IMR-90 (cell line): ENCODE measurements around the gene UNC5A. TPM values are rescaled to one million over a fixed set of nuclear protein-coding genes. Genes with fewer than 3 reads are reported as not detected.

ENCODE experiments used
- ATAC-seq: fragments of 200-7000 bp; cut with Tn5 transposase; 2 replicates; pipeline ENCODE4 v1.9.1; 2020; ENCODE audit warnings: low read depth, mild to moderate bottlenecking, moderate library complexity
- BruUV-seq: library from RNA; stranded (reverse); fragments of 400-500 nt; replicated peaks from 2 replicates; lab custom pipeline; 2021; lab: Mats Ljungman, UMichigan
- CTCF ChIA-PET: fragments of 300-600 bp; formaldehyde crosslinking; extraction: SDS; loops from one replicate; lab custom pipeline; 2021; ENCODE audit warnings: antibody characterized with exemption; lab: Yijun Ruan, JAX
- POLR2A ChIA-PET: fragments of 300-600 bp; sonication (Branson Sonifier 250); formaldehyde crosslinking; loops from one replicate; lab custom pipeline; 2022; ENCODE audit warnings: antibody characterized with exemption; ENCODE audit not compliant: unreplicated experiment; lab: Charles Lee
- DNase-seq: peaks from one replicate; pipeline ENCODE4 v3.0.0; 2013
- H2AFZ ChIP-seq: replicated peaks from 2 replicates; pipeline ENCODE3; 2013; ENCODE audit warnings: low read length, mild to moderate bottlenecking; ENCODE audit not compliant: poor library complexity
- H2AK5ac ChIP-seq: 2 replicates; pipeline ENCODE4 v1.6.1; 2013; ENCODE audit warnings: low read depth, low read length, inconsistent platforms
- H2AK9ac ChIP-seq: replicated peaks from 2 replicates; pipeline ENCODE3; 2013; ENCODE audit warnings: mild to moderate bottlenecking, low read depth, low read length, moderate library complexity; ENCODE audit not compliant: poor library complexity
- H2BK120ac ChIP-seq: 2 replicates; pipeline ENCODE4 v1.6.1; 2013; ENCODE audit warnings: low read depth, low read length, inconsistent platforms
- H2BK15ac ChIP-seq: 3 replicates; pipeline ENCODE4 v1.6.1; 2013; ENCODE audit warnings: low read depth, low read length, inconsistent platforms
- H2BK20ac ChIP-seq: 2 replicates; pipeline ENCODE4 v1.6.1; 2013; ENCODE audit warnings: low read depth, mild to moderate bottlenecking, inconsistent platforms, low read length, moderate library complexity
- H2BK5ac ChIP-seq: 2 replicates; pipeline ENCODE4 v1.6.1; 2013; ENCODE audit warnings: mild to moderate bottlenecking, low read depth, low read length, inconsistent platforms; ENCODE audit not compliant: poor library complexity, severe bottlenecking
- H3K14ac ChIP-seq: replicated peaks from 2 replicates; pipeline ENCODE4 v1.6.1; 2013; ENCODE audit warnings: low read depth, low read length, inconsistent platforms
- H3K18ac ChIP-seq: 2 replicates; pipeline ENCODE4 v1.6.1; 2013; ENCODE audit warnings: low read depth, low read length, control low read depth
- H3K23ac ChIP-seq: 2 replicates; pipeline ENCODE4 v1.6.1; 2013; ENCODE audit warnings: low read depth, low read length, inconsistent platforms
- H3K27ac ChIP-seq: 2 replicates; pipeline ENCODE4 v1.5.1; 2013; ENCODE audit warnings: mild to moderate bottlenecking, control low read depth, low read length; ENCODE audit not compliant: insufficient read depth
- H3K27me3 ChIP-seq: 2 replicates; pipeline ENCODE4 v1.6.1; 2013; ENCODE audit warnings: low read length; ENCODE audit not compliant: control insufficient read depth, insufficient read depth
- H3K36me3 ChIP-seq: 2 replicates; pipeline ENCODE4 v1.6.1; 2013; ENCODE audit warnings: low read length, mixed read lengths; ENCODE audit not compliant: control insufficient read depth, insufficient read depth
- H3K4ac ChIP-seq: 2 replicates; pipeline ENCODE4 v1.6.1; 2013; ENCODE audit warnings: low read depth, low read length, inconsistent platforms
- H3K4me1 ChIP-seq: 2 replicates; pipeline ENCODE4 v1.6.1; 2013; ENCODE audit warnings: low read length, mixed read lengths; ENCODE audit not compliant: control insufficient read depth, insufficient read depth
- H3K4me2 ChIP-seq: 2 replicates; pipeline ENCODE4 v1.6.1; 2013; ENCODE audit warnings: low read depth, mild to moderate bottlenecking, control low read depth, low read length, moderate library complexity
- H3K4me3 ChIP-seq: 2 replicates; pipeline ENCODE4 v1.5.1; 2013; ENCODE audit warnings: low read depth, mild to moderate bottlenecking, control low read depth, low read length, moderate library complexity; ENCODE audit not compliant: insufficient read depth
- H3K56ac ChIP-seq: 2 replicates; pipeline ENCODE4 v1.6.1; 2013; ENCODE audit warnings: low read length, inconsistent platforms; ENCODE audit not compliant: insufficient read depth; ENCODE audit errors: extremely low read depth
- H3K79me1 ChIP-seq, 2 experiments: 2 replicates each; pipeline ENCODE4 v1.6.1; 2013; ENCODE audit warnings: low read length in 2 of 2, inconsistent platforms in 1 of 2, low read depth in 1 of 2
- H3K9ac ChIP-seq: 2 replicates; pipeline ENCODE4 v1.6.1; 2013; ENCODE audit warnings: low read depth, low read length, control low read depth
- H3K9me1 ChIP-seq: 2 replicates; pipeline ENCODE4 v1.6.1; 2013; ENCODE audit warnings: low read length, inconsistent platforms; ENCODE audit not compliant: insufficient read depth
- H3K9me3 ChIP-seq: 2 replicates; pipeline ENCODE4 v1.6.1; 2013; ENCODE audit warnings: low read length; ENCODE audit not compliant: control insufficient read depth, insufficient read depth
- H4K20me1 ChIP-seq: 2 replicates; pipeline ENCODE4 v1.6.1; 2013; ENCODE audit warnings: low read length, inconsistent platforms; ENCODE audit not compliant: insufficient read depth
- H4K5ac ChIP-seq: 2 replicates; pipeline ENCODE4 v1.6.1; 2013; ENCODE audit warnings: mild to moderate bottlenecking, low read depth, low read length, control low read depth
- H4K8ac ChIP-seq, 2 experiments: 2 replicates each; pipeline ENCODE4 v1.6.1; 2013; ENCODE audit warnings: low read depth in 2 of 2, low read length in 2 of 2, control low read depth in 1 of 2, inconsistent platforms in 1 of 2
- H4K91ac ChIP-seq: 2 replicates; pipeline ENCODE4 v1.6.1; 2013; ENCODE audit warnings: low read depth, low read length, inconsistent platforms; ENCODE audit not compliant: insufficient read depth
- BHLHE40 ChIP-seq: fragments of 150-350 bp; IDR thresholded peaks from 2 replicates; pipeline ENCODE4 v1.6.1; 2016; ENCODE audit warnings: mild to moderate bottlenecking, low read depth, low read length
- CEBPB ChIP-seq: IDR thresholded peaks from 2 replicates; pipeline ENCODE4 v1.6.1; 2012; ENCODE audit warnings: low read depth, low read length, improper control_type of control experiment
- CHD1 ChIP-seq: IDR thresholded peaks from 2 replicates; pipeline ENCODE4 v1.6.1; 2012; ENCODE audit warnings: low read depth, low read length, improper control_type of control experiment
- FOS ChIP-seq: fragments of 150-350 bp; IDR thresholded peaks from 2 replicates; pipeline ENCODE4 v1.6.1; 2016; ENCODE audit warnings: low read depth, low read length
- MAFK ChIP-seq: IDR thresholded peaks from 2 replicates; pipeline ENCODE4 v1.6.1; 2012; ENCODE audit warnings: low read depth, low read length, improper control_type of control experiment
- MAZ ChIP-seq: IDR thresholded peaks from 2 replicates; pipeline ENCODE4 v1.6.1; 2012; ENCODE audit warnings: low read depth, mild to moderate bottlenecking, low read length, improper control_type of control experiment, moderate library complexity, borderline replicate concordance
- MXI1 ChIP-seq: IDR thresholded peaks from 2 replicates; pipeline ENCODE4 v1.6.1; 2012; ENCODE audit warnings: low read depth, mild to moderate bottlenecking, low read length, moderate library complexity, borderline replicate concordance
- NFE2L2 ChIP-seq: fragments of 150-350 bp; IDR thresholded peaks from 2 replicates; pipeline ENCODE4 v1.6.1; 2016; ENCODE audit warnings: low read depth, mild to moderate bottlenecking, low read length
- RFX5 ChIP-seq: IDR thresholded peaks from 2 replicates; pipeline ENCODE4 v1.8.0; 2012; ENCODE audit warnings: low read depth, mild to moderate bottlenecking, low read length, moderate library complexity
- WGBS, 2 experiments: methylation state at CpG; one replicate each; pipeline versions ENCODE4 v1.1.5 to v1.1.7; 2013; ENCODE audit warnings: missing lambda C conversion rate in 2 of 2; ENCODE audit not compliant: insufficient read length in 1 of 2; ENCODE audit errors: extremely low coverage in 2 of 2; 5-methylcytosine and 5-hydroxymethylcytosine counted together
- dilution Hi-C: fragments of 300-500 bp; cut with HindIII; formaldehyde crosslinking; loops from one replicate; pipeline ENCODE4 v1.14.3; 2018; ENCODE audit warnings: low sequenced_read_pairs; ENCODE audit not compliant: unreplicated experiment
- in situ Hi-C: fragments of 300-500 bp; cut with MboI; formaldehyde crosslinking; loops from 3 replicates; pipeline ENCODE4 v1.14.3; 2019; ENCODE audit warnings: low sequenced_read_pairs, inconsistent platforms, mixed read lengths
- intact Hi-C: fragments of 100-400 bp; cut with micrococcal nuclease; formaldehyde crosslinking; loops from 2 replicates; pipeline ENCODE4 v1.10.0; 2022
- polyA plus RNA-seq, 3 experiments: library from polyadenylated mRNA; depleted of rRNA; stranded (reverse); fragments of >200 nt; gene quantifications; 2 replicates each; pipeline ENCODE4 v1.2.3, GENCODE V29; 2012; ENCODE audit warnings: low replicate concordance in 1 of 3
- total RNA-seq: library from RNA; depleted of rRNA; stranded (reverse); fragments of >200 nt; gene quantifications from 2 replicates; pipeline ENCODE4 v1.2.3, GENCODE V29; 2012
- TF ChIP-seq, protein P1 (sequence below): fragments of 150-350 bp; IDR thresholded peaks from 2 replicates; pipeline ENCODE4 v1.6.1; 2016; ENCODE audit warnings: low read depth, mild to moderate bottlenecking, low read length, moderate library complexity, borderline replicate concordance

The UNC5A gene
- total and polyA plus RNA-seq, 2 of the 4 experiments (the other 2 are of a cell fraction), result not detected

DNA sequence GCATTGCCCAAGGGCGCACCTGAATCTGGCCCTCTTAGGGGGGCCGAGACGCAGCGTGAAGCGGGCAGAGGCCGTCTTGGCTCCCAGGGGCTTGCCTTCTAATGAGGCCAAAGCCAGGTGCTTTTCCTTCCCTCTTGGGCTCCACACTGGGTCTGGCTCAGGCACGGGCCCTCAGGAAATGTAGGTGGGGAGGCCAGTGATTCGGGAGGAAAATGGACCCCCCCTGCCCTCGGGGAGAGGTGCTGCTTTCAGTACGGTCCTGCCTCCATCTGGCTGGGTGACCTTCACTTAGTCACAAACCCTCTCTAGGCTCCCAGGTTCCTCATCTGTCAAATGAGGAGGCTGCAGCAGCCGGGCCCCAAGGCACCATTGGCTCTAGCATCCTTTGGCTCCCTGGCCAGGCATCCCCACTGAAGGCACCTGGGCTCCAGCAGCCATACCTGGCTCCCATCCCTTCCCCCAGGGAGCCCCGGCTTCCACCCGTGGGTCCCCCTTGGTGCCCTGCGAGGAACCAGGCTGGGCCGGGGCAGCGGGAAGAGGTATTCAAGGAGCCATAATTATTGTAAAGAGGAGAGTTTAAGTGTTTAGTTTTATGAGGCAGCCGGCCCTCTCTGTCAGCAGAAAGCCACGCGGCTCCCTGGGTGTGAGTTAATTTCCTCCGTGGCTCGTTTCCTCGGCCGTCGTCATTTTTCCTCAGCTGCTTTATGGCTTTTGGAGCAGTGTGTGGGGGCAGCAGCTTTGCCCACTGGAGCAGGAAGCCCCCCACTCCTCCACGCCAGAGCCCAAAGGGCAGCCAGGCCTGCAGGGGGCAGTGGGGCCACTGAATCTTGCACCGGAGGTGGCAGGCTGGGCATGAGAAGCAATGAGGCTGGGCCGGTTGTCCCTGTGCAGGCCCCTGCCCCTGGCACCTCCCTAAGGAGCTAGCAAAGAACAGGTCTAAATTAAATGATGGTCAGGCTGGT lies 24.9 kb upstream of the UNC5A start (continued):
- TF ChIP-seq RFX5 (no peak), MXI1 (no peak)

DNA sequence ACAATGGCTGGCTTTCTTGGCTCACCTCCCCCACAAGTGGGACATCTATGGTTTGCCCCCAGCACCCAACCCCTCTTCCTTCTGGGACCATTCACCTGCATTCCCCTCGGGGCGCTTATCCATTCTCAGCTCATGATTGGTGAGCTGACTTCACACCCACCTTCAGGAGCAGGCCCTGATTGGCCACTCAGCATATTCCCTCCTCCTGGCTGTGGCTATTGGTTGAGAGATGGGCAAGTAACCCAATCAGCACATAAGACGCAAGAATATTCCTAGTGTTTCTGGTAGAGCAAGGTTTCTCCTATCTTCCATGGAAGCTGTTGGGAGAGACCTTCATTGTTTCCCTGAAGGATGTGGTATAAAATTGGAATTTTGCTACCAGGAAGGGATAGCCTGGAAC lies 22.7 kb upstream of the UNC5A start:
- H2AK5ac ChIP-seq, result no peak overlapping the region
- no peak overlapping the region for H2BK5ac ChIP-seq
- no peak overlapping the region for H2BK20ac ChIP-seq
- no peak overlapping the region for H2AFZ ChIP-seq
- no peaks in the 10 kb centered on the region for H3K79me1 ChIP-seq
- no peak overlapping the region for H2BK120ac ChIP-seq
- no peak overlapping the region for H3K14ac ChIP-seq
- H3K4me2 ChIP-seq, result no peak overlapping the region
- H3K9me3 ChIP-seq, result no peaks in the 10 kb centered on the region
- BruUV-seq, result no TSS peak
- no peak overlapping the region for H2BK15ac ChIP-seq
- ChIA-PET CTCF (no interaction called here), POLR2A (no interaction called here)
- no peak overlapping the region for H2AK9ac ChIP-seq
- no peak for ATAC-seq
- H4K5ac ChIP-seq, result no peak overlapping the region
- H4K20me1 ChIP-seq, result no peaks in the 10 kb centered on the region
- no peaks in the 10 kb centered on the region for H3K36me3 ChIP-seq
- no peak overlapping the region for H4K91ac ChIP-seq
- no peak overlapping the region for H3K23ac ChIP-seq
- H3K27me3 ChIP-seq, result peaks cover 49% of the 10 kb centered on the region
- dilution Hi-C loops, result no loop called here
- in situ Hi-C loops, result no loop called here
- H3K4me1 ChIP-seq, result peaks cover 2% of the 10 kb centered on the region; the same call in 1 of the 2 replicates
- WGBS, 2 experiments, result no CpG with 5 or more reads among the region's 3 CpGs
- H3K18ac ChIP-seq, result no peak overlapping the region
- no peak overlapping the region for H4K8ac ChIP-seq
- DNase-seq, result no peak
- H3K9ac ChIP-seq, result no peak overlapping the region
- no peak overlapping the region for H3K4ac ChIP-seq
- TF ChIP-seq CEBPB, result no peak
- TF ChIP-seq MAFK, result no peak
- TF ChIP-seq NFE2L2, result no peak
- no peak for TF ChIP-seq MAZ
- TF ChIP-seq FOS, result no peak
- no peak for TF ChIP-seq BHLHE40
- no peak for TF ChIP-seq CHD1
- TF ChIP-seq, protein P1, sequence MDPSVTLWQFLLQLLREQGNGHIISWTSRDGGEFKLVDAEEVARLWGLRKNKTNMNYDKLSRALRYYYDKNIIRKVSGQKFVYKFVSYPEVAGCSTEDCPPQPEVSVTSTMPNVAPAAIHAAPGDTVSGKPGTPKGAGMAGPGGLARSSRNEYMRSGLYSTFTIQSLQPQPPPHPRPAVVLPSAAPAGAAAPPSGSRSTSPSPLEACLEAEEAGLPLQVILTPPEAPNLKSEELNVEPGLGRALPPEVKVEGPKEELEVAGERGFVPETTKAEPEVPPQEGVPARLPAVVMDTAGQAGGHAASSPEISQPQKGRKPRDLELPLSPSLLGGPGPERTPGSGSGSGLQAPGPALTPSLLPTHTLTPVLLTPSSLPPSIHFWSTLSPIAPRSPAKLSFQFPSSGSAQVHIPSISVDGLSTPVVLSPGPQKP, result no peak
- no peak overlapping the region for H3K4me3 ChIP-seq
- no peak overlapping the region for H3K56ac ChIP-seq
- no peaks in the 10 kb centered on the region for H3K9me1 ChIP-seq
- intact Hi-C loops, result no loop called here
- H3K27ac ChIP-seq, result no peak overlapping the region
